ENCODE data around the gene NKAIN4. TPM values are rescaled to one million over a fixed set of nuclear protein-coding genes. Genes with fewer than 3 reads are reported as not detected.

The NKAIN4 gene
- total RNA-seq, 1 donor from 2014 or later: not detected

- ATAC-seq (ENCODE audit: low read depth) (no peak), DNase-seq (no peak)
- no peaks in the 10 kb centered on the region for H3K9me3 Mint-ChIP-seq
- H3K27me3 Mint-ChIP-seq: peaks cover 11% of the 10 kb centered on the region
- CTCF ChIA-PET: no interaction called here
- H3K36me3 Mint-ChIP-seq (ENCODE audit: low read depth): no peaks in the 10 kb centered on the region
- H3K4me3 Mint-ChIP-seq: no peak overlapping the region
- POLR2A ChIA-PET: no interaction called here
- peaks cover 16% of the 10 kb centered on the region for H3K4me1 Mint-ChIP-seq
- intact Hi-C loops (cut with micrococcal nuclease): loop anchor here (5.0 kb wide), 2 partner anchors 92 to 793 kb away; partner anchors contain the start of gene TCEA2
- TF ChIP-seq CTCF (IDR thresholded peaks at IDR 0.05): no peak
- no peak overlapping the region for H3K27ac Mint-ChIP-seq
Observed at GRCh38 chr20:63269724-63270123, 15.5 kb upstream of the NKAIN4 start.

- no peak overlapping the region for H3K27ac Mint-ChIP-seq
- H3K4me3 Mint-ChIP-seq: no peak overlapping the region
- H3K27me3 Mint-ChIP-seq: peaks cover 15% of the 10 kb centered on the region
- ChIA-PET CTCF (no interaction called here), POLR2A (no interaction called here)
- peaks cover 9% of the 10 kb centered on the region for H3K4me1 Mint-ChIP-seq
- H3K9me3 Mint-ChIP-seq: no peaks in the 10 kb centered on the region
- no peak for DNase-seq
- no peak for ATAC-seq (ENCODE audit: low read depth)
- intact Hi-C loops (cut with micrococcal nuclease): no loop called here
- no peaks in the 10 kb centered on the region for H3K36me3 Mint-ChIP-seq (ENCODE audit: low read depth)
- no peak for TF ChIP-seq CTCF (IDR thresholded peaks at IDR 0.05)
Observed at GRCh38 chr20:63268671-63269439, 14.6 kb upstream of the NKAIN4 start.

- H3K27ac Mint-ChIP-seq: no peak overlapping the region
- TF ChIP-seq CTCF (IDR thresholded peaks at IDR 0.05): no peak
- H3K4me3 Mint-ChIP-seq: no peak overlapping the region
- peaks cover 3% of the 10 kb centered on the region for H3K4me1 Mint-ChIP-seq
- CTCF ChIA-PET: no interaction called here
- H3K9me3 Mint-ChIP-seq: no peaks in the 10 kb centered on the region
- peaks cover 15% of the 10 kb centered on the region for H3K27me3 Mint-ChIP-seq
- ATAC-seq (ENCODE audit: low read depth) (no peak), DNase-seq (no peak)
- no peaks in the 10 kb centered on the region for H3K36me3 Mint-ChIP-seq (ENCODE audit: low read depth)
- intact Hi-C loops (cut with micrococcal nuclease): no loop called here
- POLR2A ChIA-PET: no interaction called here
Observed at GRCh38 chr20:63268256-63268655, 14.0 kb upstream of the NKAIN4 start.

GRCh38 chr20:63267691-63268090 is 13.4 kb upstream of the NKAIN4 start:
- Mint-ChIP-seq H3K27me3 (peaks cover 18% of the 10 kb centered on the region), H3K27ac (no peak overlapping the region), H3K36me3 (ENCODE audit: low read depth) (no peaks in the 10 kb centered on the region), H3K4me1 (peaks cover 3% of the 10 kb centered on the region), H3K9me3 (no peaks in the 10 kb centered on the region), H3K4me3 (no peak overlapping the region)
- ChIA-PET CTCF (no interaction called here), POLR2A (no interaction called here)
- no peak for TF ChIP-seq CTCF (IDR thresholded peaks at IDR 0.05)
- intact Hi-C loops (cut with micrococcal nuclease): no loop called here
- no peak for ATAC-seq (ENCODE audit: low read depth)
- DNase-seq: no peak

GRCh38 chr20:63265891-63266515 is 11.7 kb upstream of the NKAIN4 start:
- intact Hi-C loops (cut with micrococcal nuclease): no loop called here
- Mint-ChIP-seq H3K27ac (no peak overlapping the region), H3K4me1 (no peaks in the 10 kb centered on the region), H3K9me3 (no peaks in the 10 kb centered on the region), H3K4me3 (no peak overlapping the region), H3K36me3 (ENCODE audit: low read depth) (no peaks in the 10 kb centered on the region), H3K27me3 (peaks cover 21% of the 10 kb centered on the region)
- no peak for ATAC-seq (ENCODE audit: low read depth)
- DNase-seq: no peak
- ChIA-PET CTCF (no interaction called here), POLR2A (no interaction called here)
- no peak for TF ChIP-seq CTCF (IDR thresholded peaks at IDR 0.05)

Data from activated B cell treated with CpG ODN at 0.5 μM for 24 hours (primary cell).